Measurements from ENCODE around the gene TNFAIP8. TPM values are rescaled to one million over a fixed set of nuclear protein-coding genes. Genes with fewer than 3 reads are reported as not detected.

TNFAIP8 gene
- total and polyA plus RNA-seq, 9 of the 15 experiments (the other 6 are each of a cell fraction or from before 2014, with no cell fraction given): 29.9 to 52.2 (median 44.8) TPM

DNA sequence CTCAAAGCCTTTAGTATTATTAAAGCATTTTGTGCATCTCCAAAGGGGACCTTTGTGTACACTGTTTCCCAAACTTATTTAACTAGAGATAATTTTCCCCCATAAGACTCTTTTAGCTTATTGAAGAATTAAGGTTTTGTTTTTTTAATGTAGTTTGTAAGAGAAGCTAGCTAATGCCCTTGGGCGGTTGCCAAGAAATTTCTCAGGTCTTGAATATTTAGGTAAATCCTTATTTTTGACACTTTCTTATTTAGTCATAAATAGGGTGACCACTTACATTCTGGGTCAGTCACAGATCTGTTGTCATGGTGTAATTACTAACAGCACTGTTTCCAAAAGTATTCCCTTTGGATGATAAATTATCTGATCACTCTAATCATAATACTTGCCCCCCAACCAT is 27.2 kb downstream of the TNFAIP8 start:
- Histone ChIP-seq H3K9ac (ENCODE audit: insufficient read depth in 1 of 2, low read depth in 2 of 2, low read length in 2 of 2) (no peak overlapping the region), H4K20me1 (replicated peaks; ENCODE audit: control insufficient read depth, insufficient read depth, low read length) (no peaks in the 10 kb centered on the region), H3K36me3 (ENCODE audit: control insufficient read depth, insufficient read depth, low read length) (no peaks in the 10 kb centered on the region; the same call in 2 of the 3 replicates), H3K27me3 (ENCODE audit: control insufficient read depth in 2 of 2, insufficient read depth in 2 of 2, low read length in 2 of 2) (no peaks in the 10 kb centered on the region), H3K79me2 (ENCODE audit: control insufficient read depth, insufficient read depth, low read length) (peaks cover 31% of the 10 kb centered on the region; the same call in 2 of the 3 replicates), H3K9me1 (ENCODE audit: control insufficient read depth, insufficient read depth, low read length) (no peaks in the 10 kb centered on the region), H3K27ac (ENCODE audit: extremely low read depth, low read depth, low read length) (no peak overlapping the region), H3K4me2 (ENCODE audit: insufficient read depth, low read length) (no peak overlapping the region), H3K4me3 (no peak overlapping the region), H3K9me3 (replicated peaks; ENCODE audit: control insufficient read depth, insufficient read depth, low read depth, low read length) (no peaks in the 10 kb centered on the region), H3K4me1 (replicated peaks in 1 of 2; ENCODE audit: control insufficient read depth in 2 of 2, insufficient read depth in 2 of 2, low read length in 2 of 2) (peaks cover 4 to 37% of the 10 kb centered on the region in 2 experiments), H2AFZ (ENCODE audit: low read depth, low read length) (no peak overlapping the region)
- intact Hi-C loops (cut with micrococcal nuclease) (no loop called here), in situ Hi-C loops (cut with MboI) (no loop called here)
- no peak for ATAC-seq
- POLR2A ChIA-PET: no interaction called here
- WGBS (ENCODE audit: insufficient coverage, low coverage, missing lambda C conversion rate): 88% methylated on average over 1 of the region's 1 CpG
- DNase-seq (ENCODE audit: extremely low read depth in 1 of 4, low spot score in 3 of 4): no peak
- no TSS peak for BruUV-seq (replicated peaks)
- CTCF ChIA-PET (ENCODE audit: low intra/inter-chr PET ratio): no interaction called here
- no peak for FAIRE-seq
- TF ChIP-seq, protein P1, sequence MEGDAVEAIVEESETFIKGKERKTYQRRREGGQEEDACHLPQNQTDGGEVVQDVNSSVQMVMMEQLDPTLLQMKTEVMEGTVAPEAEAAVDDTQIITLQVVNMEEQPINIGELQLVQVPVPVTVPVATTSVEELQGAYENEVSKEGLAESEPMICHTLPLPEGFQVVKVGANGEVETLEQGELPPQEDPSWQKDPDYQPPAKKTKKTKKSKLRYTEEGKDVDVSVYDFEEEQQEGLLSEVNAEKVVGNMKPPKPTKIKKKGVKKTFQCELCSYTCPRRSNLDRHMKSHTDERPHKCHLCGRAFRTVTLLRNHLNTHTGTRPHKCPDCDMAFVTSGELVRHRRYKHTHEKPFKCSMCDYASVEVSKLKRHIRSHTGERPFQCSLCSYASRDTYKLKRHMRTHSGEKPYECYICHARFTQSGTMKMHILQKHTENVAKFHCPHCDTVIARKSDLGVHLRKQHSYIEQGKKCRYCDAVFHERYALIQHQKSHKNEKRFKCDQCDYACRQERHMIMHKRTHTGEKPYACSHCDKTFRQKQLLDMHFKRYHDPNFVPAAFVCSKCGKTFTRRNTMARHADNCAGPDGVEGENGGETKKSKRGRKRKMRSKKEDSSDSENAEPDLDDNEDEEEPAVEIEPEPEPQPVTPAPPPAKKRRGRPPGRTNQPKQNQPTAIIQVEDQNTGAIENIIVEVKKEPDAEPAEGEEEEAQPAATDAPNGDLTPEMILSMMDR (IDR thresholded peaks at IDR 0.05 in 2 of 3, conservative IDR thresholded peaks at IDR 0.05 in 1 of 3; ENCODE audit: insufficient read depth in 2 of 3, low read depth in 1 of 3, low read length in 3 of 3): no peak
- no peak for TF ChIP-seq ZNF212 (CRISPR knock-in tag; IDR thresholded peaks at IDR 0.05)
- TF ChIP-seq ZZZ3 (IDR thresholded peaks at IDR 0.05): no peak
- TF ChIP-seq ZNF274 (IDR thresholded peaks at IDR 0.05; ENCODE audit: borderline replicate concordance, low read depth, low read length): no peak
- no peak for TF ChIP-seq DACH1 (IDR thresholded peaks at IDR 0.05; ENCODE audit: partially characterized antibody)
- TF ChIP-seq KLF6 (CRISPR knock-in tag; IDR thresholded peaks at IDR 0.05; ENCODE audit: borderline replicate concordance): no peak
- peak; percentile 53 for TF ChIP-seq NFIC (IDR thresholded peaks at IDR 0.05)
